GM18870 (cell line): ENCODE data around the gene CXorf49B.
"Not testable (repeated sequence)": the region's sequence is repeated elsewhere in the genome, so short reads cannot be mapped to it uniquely, and the experiment has no call there.

Experiments used
- ATAC-seq: cut with Tn5 transposase; IDR thresholded peaks from one replicate; pipeline ENCODE4 v1.9.1; 2021; ENCODE audit warnings: moderate library complexity; ENCODE audit not compliant: unreplicated experiment

The CXorf49B gene

DNA sequence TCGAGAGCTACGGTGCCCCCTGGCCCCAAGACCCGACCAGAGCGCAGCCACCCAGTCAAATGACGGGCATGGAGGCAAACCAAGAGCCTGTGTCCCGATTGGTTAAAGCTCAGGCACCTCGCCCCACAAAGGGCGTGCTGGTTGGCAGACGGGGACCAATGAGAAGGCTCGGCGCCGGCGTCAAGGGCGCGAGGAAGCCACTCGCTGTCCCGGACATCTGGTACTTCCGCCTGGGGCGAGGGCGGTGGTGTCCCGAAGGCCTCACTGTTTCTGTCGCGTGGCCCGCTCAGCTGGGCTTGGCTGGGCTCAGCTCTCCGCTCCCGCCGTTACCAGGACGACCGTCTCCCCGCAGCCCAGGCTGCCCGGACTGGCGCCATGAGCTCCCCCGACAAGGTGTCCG is at the start of gene CXorf49B:
TSS of gene CXorf49B (plus strand) at position 301 of the 400 bp plus-strand sequence. CDS start at position 376, 75 bp downstream.
- not testable (repeated sequence) for ATAC-seq

DNA sequence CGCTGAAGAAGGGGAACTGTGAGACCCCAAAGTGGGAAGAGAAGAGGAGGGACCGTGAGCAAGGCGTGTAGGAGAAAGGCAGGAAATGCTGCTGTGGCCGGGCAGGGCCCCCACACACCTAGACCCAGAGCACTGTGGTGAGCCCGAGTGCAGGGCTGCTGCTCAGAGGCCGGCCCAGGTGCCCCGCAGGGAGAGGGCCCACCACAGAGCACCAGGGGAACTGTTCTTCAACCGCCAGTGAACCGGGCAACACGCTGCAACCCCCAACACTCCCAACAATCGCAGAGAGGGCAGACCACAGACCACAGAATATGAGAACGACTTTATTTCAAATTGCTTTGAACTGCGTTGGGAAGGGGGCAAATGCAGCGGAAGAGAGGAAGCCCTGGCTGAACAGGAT is 49.1 kb upstream of the CXorf49B start:
- not testable (repeated sequence) for ATAC-seq

- ATAC-seq: not testable (repeated sequence)
Observed at GRCh38 chrX:71715551-71715950, 47.6 kb upstream of the CXorf49B start.

DNA sequence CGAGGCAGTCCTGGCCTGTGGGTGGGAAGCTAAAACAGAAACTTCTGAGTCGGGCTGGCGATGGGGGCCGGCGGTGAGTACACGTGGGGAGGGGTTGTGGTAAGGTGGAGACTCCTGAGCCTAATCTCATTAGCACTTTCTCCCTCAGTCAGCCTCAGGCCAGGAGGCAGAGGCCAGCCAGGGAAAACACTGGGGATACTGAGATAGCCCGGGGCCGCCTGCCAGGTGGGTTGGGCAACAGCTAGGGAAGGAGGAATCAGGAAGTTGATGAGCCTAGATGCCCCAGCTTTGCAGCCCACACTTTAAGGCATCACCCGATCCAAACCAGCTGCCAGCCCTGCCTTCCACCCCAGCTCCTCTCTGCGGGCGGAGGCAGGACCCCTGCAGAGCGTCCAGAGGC is 46.8 kb upstream of the CXorf49B start:
- ATAC-seq: not testable (repeated sequence)

GRCh38 chrX:71718185-71718584 is 45.0 kb upstream of the CXorf49B start, which contains the start of gene CXorf49:
Gene CXorf49 (minus strand): TSS chrX:71718285. CDS start chrX:71718151, 134 bp downstream.
- ATAC-seq: not testable (repeated sequence)

GRCh38 chrX:71719195-71719594 is 44.0 kb upstream of the CXorf49B start:
- not testable (repeated sequence) for ATAC-seq

GRCh38 chrX:71720289-71720886 is 42.8 kb upstream of the CXorf49B start:
- ATAC-seq: not testable (repeated sequence)

GRCh38 chrX:71760688-71761281 is 2.4 kb upstream of the CXorf49B start:
- not testable (repeated sequence) for ATAC-seq

DNA sequence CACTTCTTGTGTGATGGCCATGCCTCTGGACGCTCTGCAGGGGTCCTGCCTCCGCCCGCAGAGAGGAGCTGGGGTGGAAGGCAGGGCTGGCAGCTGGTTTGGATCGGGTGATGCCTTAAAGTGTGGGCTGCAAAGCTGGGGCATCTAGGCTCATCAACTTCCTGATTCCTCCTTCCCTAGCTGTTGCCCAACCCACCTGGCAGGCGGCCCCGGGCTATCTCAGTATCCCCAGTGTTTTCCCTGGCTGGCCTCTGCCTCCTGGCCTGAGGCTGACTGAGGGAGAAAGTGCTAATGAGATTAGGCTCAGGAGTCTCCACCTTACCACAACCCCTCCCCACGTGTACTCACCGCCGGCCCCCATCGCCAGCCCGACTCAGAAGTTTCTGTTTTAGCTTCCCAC is 1.7 kb downstream of the CXorf49B start:
- not testable (repeated sequence) for ATAC-seq

DNA sequence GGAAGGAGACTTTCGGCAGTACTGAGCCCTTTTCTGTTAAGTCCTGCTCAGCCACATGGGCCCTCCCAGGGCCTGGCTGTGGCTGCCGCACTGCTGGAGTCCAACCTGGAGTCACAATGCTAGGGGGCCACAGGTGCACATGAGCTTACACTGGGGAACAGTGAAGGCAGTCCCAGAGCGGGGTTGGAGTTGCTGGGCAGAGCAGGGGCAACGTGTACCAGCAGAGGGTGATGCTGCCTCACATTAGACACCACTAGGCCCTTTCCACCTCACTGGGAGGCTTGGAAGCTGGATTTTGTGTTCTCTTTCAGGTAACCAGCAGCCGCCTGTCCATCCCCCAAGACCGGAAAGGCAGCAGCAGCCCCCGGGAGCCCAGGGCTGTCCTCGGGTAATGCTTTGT is 2.5 kb downstream of the CXorf49B start:
- not testable (repeated sequence) for ATAC-seq

DNA sequence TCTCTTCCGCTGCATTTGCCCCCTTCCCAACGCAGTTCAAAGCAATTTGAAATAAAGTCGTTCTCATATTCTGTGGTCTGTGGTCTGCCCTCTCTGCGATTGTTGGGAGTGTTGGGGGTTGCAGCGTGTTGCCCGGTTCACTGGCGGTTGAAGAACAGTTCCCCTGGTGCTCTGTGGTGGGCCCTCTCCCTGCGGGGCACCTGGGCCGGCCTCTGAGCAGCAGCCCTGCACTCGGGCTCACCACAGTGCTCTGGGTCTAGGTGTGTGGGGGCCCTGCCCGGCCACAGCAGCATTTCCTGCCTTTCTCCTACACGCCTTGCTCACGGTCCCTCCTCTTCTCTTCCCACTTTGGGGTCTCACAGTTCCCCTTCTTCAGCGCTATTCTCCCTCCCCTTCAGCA is 4.0 kb downstream of the CXorf49B start:
- not testable (repeated sequence) for ATAC-seq

GRCh38 chrX:71778322-71778721 is 15.2 kb downstream of the CXorf49B start:
- not testable (repeated sequence) for ATAC-seq

- ATAC-seq: not testable (repeated sequence)
Observed at GRCh38 chrX:71782225-71782949, 19.2 kb downstream of the CXorf49B start.

GRCh38 chrX:71782950-71783299 is 19.8 kb downstream of the CXorf49B start:
- ATAC-seq: not testable (repeated sequence)

DNA sequence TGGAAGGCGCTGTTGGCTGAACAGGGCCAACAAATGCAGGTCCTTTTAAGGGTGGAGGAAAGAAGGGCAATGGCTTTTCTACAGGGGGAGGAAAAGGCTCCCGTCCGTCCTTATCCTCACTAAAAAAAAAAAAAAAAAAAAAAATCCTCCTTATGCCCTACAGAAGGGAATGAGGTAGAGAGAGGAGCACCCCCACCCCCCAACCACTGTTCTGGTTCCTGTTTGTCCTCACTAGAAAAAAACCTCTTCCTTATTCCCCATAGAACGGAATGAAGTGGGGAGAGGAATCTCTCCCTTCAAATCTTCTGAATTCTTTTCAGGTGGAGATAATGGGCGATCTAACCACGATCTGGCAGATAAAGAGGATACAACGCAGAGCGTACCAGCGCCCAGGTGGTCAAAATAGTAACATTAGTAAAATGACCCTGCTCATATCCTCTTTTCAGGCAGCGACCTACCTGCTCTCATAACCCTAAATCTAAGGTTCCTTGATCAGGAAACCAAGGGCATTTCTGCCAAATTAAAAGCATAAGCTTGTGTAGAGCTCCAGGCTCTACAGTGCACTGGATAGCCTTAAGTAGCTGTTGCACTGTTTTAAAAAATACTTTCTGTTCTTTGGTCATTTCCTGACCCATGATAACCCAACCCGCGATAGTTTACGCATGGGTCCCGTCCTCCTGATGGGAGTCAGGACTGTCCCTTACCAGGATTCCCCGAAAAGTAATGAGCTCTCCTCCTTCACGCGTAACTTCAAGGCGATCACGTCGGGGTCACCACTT is 20.6 kb downstream of the CXorf49B start:
- not testable (repeated sequence) for ATAC-seq

DNA sequence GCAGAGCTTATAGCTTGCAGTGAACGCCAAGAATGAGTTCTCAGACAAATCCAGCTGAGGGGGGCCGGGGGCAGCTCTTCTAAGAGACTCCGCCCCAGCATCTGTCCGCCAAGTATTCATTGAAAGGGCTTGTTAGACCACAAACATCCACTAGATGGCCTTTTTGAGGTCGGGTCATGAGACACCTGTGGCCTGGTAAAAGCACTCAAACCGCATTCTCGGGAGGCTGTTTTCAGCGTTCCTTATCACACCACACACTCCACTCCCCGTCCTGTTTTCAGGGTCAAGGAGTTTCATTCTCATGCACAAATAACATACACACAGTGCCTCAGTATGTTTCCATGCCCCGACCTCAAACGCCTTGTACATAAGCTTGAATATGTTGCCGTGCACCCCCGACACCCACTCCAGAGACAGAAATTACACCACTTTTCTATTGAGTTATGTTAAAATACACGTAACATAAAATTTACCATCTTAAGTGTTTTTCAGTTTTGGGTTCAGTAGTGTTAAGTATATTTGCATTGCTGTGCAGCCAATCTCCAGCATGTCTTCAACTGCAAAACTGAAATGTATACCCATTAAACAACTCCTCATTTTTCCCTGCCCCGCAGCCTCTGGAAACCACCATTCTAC is 21.3 kb downstream of the CXorf49B start:
- not testable (repeated sequence) for ATAC-seq

GRCh38 chrX:71806450-71806849 is 43.3 kb downstream of the CXorf49B start:
- ATAC-seq: not testable (repeated sequence)

DNA sequence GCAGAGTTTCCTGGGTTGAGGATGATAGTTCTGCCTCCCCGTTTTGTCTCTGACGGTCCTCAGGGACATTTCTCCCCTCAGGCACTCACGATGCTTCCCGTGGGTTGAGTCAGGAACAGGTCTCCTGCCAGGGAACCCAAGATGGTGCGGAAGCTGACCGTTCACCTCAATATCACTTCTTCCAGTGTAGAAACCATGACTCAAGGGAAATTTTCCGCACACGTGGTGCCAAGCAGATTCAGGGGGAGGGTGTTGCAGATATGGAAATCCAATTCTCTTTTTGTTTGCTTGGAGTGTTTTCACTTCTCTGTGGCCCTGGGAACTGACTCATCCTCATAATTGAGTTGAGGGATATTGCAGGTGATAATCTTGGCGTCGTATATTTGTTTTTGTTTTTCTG is 46.7 kb downstream of the CXorf49B start:
- ATAC-seq: no peak

DNA sequence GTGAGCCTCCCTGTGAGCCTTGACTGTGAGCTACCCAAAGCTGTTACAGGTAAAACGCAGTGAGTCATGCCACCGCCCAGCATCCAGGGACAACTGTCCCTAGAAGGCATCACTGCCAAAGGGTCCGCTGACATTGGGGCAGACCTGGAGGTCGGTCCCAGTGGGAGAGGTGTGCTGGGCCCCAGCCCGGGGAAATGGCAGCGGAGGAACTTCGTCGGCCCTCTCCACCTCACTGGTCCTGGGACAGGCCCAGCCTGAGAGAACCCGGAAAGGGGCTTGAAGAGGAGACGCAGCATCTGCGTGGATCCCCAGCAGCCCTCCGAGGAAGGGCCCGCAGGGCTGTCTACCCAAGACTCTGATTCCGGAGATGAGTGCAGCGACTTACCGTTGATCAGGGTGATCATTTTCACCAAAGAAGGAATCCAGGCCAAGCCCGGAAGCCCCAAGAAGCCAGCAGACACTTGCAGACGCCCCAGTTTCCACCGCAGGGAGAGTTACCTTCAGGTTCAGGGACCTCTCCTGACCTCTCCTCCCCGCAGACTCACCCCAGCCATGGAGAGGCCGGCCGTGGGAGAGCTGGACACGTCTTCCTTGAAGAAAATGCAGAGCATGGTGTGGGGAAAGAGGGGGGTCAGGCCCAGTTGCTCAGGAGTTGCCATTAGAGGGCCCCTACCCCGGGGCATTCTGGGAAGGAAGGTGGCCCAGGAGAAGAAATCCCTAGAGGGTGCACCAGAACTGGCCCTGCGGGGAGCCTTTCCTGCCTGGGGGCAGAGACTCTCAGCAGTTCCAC is 51.2 kb downstream of the CXorf49B start:
- ATAC-seq: no peak
